Measurements from ENCODE around the gene TNPO3.

DNA sequence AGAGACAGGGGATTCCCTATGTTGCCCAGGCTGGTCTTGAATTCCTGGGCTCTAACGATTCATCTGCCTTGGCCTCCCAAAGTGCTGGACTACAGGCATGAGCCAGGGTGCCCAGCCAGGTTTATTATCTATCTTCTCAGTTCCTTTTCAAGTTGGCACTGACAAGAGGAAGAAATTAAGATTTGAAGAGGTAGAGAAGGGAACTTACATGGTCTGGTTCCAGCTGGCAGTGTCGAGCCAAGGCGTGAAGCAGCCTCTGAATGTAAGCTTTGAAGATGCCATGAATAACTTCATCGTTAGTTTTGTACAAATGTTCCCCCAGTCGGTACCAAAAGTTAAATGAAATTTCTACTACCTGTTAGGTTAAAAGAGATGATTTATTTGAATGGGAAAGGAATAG lies 57.7 kb downstream of the TNPO3 start:
- TF ChIP-seq, protein P1, sequence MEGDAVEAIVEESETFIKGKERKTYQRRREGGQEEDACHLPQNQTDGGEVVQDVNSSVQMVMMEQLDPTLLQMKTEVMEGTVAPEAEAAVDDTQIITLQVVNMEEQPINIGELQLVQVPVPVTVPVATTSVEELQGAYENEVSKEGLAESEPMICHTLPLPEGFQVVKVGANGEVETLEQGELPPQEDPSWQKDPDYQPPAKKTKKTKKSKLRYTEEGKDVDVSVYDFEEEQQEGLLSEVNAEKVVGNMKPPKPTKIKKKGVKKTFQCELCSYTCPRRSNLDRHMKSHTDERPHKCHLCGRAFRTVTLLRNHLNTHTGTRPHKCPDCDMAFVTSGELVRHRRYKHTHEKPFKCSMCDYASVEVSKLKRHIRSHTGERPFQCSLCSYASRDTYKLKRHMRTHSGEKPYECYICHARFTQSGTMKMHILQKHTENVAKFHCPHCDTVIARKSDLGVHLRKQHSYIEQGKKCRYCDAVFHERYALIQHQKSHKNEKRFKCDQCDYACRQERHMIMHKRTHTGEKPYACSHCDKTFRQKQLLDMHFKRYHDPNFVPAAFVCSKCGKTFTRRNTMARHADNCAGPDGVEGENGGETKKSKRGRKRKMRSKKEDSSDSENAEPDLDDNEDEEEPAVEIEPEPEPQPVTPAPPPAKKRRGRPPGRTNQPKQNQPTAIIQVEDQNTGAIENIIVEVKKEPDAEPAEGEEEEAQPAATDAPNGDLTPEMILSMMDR (IDR thresholded peaks at IDR 0.05 in 2 of 3, conservative IDR thresholded peaks at IDR 0.05 in 1 of 3; ENCODE audit: borderline replicate concordance in 1 of 3, insufficient read depth in 1 of 3, low read depth in 2 of 3, low read length in 2 of 3): no peak
- TF ChIP-seq POLR2AphosphoS5 (IDR thresholded peaks at IDR 0.05; ENCODE audit: low read depth, low read length) (no peak), EZH2 (IDR thresholded peaks at IDR 0.05) (no peak), YY1 (IDR thresholded peaks at IDR 0.05; ENCODE audit: extremely low read depth, insufficient replicate concordance, low read depth, low read length) (no peak), REST (IDR thresholded peaks at IDR 0.05; ENCODE audit: low read depth) (no peak), ZNF274 (IDR thresholded peaks at IDR 0.05; ENCODE audit: low read depth, low read length) (no peak), MAX (IDR thresholded peaks at IDR 0.05) (no peak), EZH2phosphoT487 (IDR thresholded peaks at IDR 0.05; ENCODE audit: borderline replicate concordance) (no peak), POLR2A (IDR thresholded peaks at IDR 0.05; ENCODE audit: borderline replicate concordance, extremely low read depth, insufficient read depth, insufficient read length) (no peak)
